Calu3 (cell line): ENCODE measurements around the gene ACACA. TPM values are rescaled to one million over a fixed set of nuclear protein-coding genes. Genes with fewer than 3 reads are reported as not detected.

ENCODE experiments used
- BruUV-seq: library from RNA; stranded (reverse); fragments of 400-500 nt; replicated peaks from 2 replicates; lab custom pipeline; 2021; lab: Mats Ljungman, UMichigan
- CTCF ChIA-PET: fragments of 300-600 bp; sonication (Branson Sonifier 250); formaldehyde crosslinking; loops from one replicate; lab custom pipeline; 2022; ENCODE audit warnings: antibody characterized with exemption; lab: Charles Lee
- DNase-seq: peaks from one replicate; pipeline ENCODE4 v3.0.0; 2022
- H3K27ac Mint-ChIP-seq: one replicate; pipeline ENCODE4 v1.8.0; 2022; ENCODE audit warnings: mixed read lengths; ENCODE audit not compliant: unreplicated experiment
- H3K27me3 Mint-ChIP-seq: one replicate; pipeline ENCODE4 v1.8.0; 2022; ENCODE audit warnings: mixed read lengths; ENCODE audit not compliant: unreplicated experiment
- H3K36me3 Mint-ChIP-seq: one replicate; pipeline ENCODE4 v1.8.0; 2022; ENCODE audit warnings: mild to moderate bottlenecking, moderate library complexity, mixed read lengths; ENCODE audit not compliant: insufficient read depth, unreplicated experiment
- H3K4me1 Mint-ChIP-seq: one replicate; pipeline ENCODE4 v1.8.0; 2022; ENCODE audit warnings: mild to moderate bottlenecking, low read depth, mixed read lengths; ENCODE audit not compliant: unreplicated experiment
- H3K4me3 Mint-ChIP-seq: one replicate; pipeline ENCODE4 v1.8.0; 2022; ENCODE audit warnings: mild to moderate bottlenecking, low read depth, moderate library complexity, mixed read lengths; ENCODE audit not compliant: unreplicated experiment
- H3K9me3 Mint-ChIP-seq: one replicate; pipeline ENCODE4 v1.8.0; 2022; ENCODE audit warnings: low read depth, mixed read lengths; ENCODE audit not compliant: unreplicated experiment
- intact Hi-C: fragments of 100-400 bp; cut with micrococcal nuclease; formaldehyde crosslinking; loops from one replicate; pipeline ENCODE4 v1.10.0; 2022; ENCODE audit not compliant: unreplicated experiment
- total RNA-seq: library from RNA; stranded (reverse); gene quantifications from 2 replicates; pipeline ENCODE4 v1.2.3, GENCODE V29; 2022
- TF ChIP-seq, protein P1 (sequence below): fragments of 200-600 bp; IDR thresholded peaks from one replicate; pipeline ENCODE4 v1.8.0; 2022; ENCODE audit warnings: antibody characterized with exemption; ENCODE audit not compliant: unreplicated experiment

The ACACA gene
- total RNA-seq, 1 experiment from 2014 or later, result 392 TPM

DNA sequence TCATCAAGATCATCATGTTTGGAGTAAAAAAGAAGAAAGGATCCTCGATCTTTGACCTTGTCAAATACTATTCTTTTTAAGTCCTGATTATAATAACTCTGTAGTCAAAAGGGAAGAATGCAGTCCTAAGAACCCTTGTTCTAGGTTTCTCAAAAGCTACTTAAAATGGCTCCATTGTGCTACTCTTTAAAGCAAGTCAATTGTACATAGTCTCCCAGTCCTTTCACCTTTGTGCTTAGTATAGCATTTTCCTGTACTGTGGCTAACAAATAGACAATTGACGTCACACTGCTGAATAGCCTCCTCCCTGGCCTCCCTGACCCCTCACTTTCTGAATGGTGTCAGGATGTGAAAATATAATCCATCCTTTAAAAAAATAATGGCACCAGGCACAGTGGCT lies 285.0 kb downstream of the ACACA start:
- peaks cover 59% of the 10 kb centered on the region for H3K36me3 Mint-ChIP-seq
- intact Hi-C loops, result no loop called here
- no peaks in the 10 kb centered on the region for H3K4me1 Mint-ChIP-seq
- no peaks in the 10 kb centered on the region for H3K9me3 Mint-ChIP-seq
- H3K4me3 Mint-ChIP-seq, result no peak overlapping the region
- BruUV-seq, result no TSS peak
- no peak overlapping the region for H3K27ac Mint-ChIP-seq
- CTCF ChIA-PET, result interaction anchor here (0.5 kb wide), 1 partner anchor 274 kb away, joined by 3 read pairs; no protein-coding TSS in a partner anchor
- H3K27me3 Mint-ChIP-seq, result no peaks in the 10 kb centered on the region
- no peak for DNase-seq
- TF ChIP-seq, protein P1, sequence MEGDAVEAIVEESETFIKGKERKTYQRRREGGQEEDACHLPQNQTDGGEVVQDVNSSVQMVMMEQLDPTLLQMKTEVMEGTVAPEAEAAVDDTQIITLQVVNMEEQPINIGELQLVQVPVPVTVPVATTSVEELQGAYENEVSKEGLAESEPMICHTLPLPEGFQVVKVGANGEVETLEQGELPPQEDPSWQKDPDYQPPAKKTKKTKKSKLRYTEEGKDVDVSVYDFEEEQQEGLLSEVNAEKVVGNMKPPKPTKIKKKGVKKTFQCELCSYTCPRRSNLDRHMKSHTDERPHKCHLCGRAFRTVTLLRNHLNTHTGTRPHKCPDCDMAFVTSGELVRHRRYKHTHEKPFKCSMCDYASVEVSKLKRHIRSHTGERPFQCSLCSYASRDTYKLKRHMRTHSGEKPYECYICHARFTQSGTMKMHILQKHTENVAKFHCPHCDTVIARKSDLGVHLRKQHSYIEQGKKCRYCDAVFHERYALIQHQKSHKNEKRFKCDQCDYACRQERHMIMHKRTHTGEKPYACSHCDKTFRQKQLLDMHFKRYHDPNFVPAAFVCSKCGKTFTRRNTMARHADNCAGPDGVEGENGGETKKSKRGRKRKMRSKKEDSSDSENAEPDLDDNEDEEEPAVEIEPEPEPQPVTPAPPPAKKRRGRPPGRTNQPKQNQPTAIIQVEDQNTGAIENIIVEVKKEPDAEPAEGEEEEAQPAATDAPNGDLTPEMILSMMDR, result no peak

DNA sequence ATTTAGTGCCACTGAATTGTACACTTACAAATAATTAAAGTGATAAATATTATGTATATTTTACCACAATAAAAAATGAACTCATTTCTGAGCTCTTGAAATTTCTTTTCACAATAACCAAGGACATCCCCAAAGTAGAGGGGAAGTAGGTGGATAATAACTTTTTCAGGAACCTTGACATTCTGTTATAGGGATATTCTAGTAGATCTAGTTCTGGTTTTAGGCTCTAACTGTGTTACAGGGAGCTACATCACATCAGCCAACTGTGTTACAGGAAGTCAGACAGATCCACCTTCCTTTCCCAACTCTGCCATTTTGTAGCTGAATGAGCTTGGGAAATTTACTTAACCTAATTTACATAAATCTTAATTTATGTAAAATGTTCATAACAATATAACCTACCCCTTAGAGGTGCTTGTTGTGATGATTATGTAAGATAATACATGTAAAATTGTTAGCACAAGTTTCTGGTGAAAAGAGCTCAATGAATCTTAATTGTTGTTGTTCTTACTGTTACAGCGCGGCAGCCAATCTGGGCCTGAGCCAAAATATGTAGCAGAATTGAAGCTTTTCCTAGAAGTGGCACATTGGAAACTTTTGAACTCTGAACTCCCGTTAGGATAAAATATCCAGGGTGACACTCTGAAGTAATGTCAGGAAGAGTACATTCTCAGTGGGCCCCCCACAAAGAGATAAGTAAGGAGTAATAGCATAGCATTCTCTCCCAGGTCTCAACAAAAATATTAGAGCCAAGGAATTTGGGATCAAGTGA lies 288.1 kb downstream of the ACACA start:
- DNase-seq, result no peak
- TF ChIP-seq, protein P1, result no peak
- CTCF ChIA-PET, result no interaction called here
- H3K4me3 Mint-ChIP-seq, result no peak overlapping the region
- BruUV-seq, result no TSS peak
- no peaks in the 10 kb centered on the region for H3K4me1 Mint-ChIP-seq
- no peaks in the 10 kb centered on the region for H3K27me3 Mint-ChIP-seq
- H3K9me3 Mint-ChIP-seq, result no peaks in the 10 kb centered on the region
- no peak overlapping the region for H3K27ac Mint-ChIP-seq
- intact Hi-C loops, result no loop called here
- peaks cover 54% of the 10 kb centered on the region for H3K36me3 Mint-ChIP-seq

DNA sequence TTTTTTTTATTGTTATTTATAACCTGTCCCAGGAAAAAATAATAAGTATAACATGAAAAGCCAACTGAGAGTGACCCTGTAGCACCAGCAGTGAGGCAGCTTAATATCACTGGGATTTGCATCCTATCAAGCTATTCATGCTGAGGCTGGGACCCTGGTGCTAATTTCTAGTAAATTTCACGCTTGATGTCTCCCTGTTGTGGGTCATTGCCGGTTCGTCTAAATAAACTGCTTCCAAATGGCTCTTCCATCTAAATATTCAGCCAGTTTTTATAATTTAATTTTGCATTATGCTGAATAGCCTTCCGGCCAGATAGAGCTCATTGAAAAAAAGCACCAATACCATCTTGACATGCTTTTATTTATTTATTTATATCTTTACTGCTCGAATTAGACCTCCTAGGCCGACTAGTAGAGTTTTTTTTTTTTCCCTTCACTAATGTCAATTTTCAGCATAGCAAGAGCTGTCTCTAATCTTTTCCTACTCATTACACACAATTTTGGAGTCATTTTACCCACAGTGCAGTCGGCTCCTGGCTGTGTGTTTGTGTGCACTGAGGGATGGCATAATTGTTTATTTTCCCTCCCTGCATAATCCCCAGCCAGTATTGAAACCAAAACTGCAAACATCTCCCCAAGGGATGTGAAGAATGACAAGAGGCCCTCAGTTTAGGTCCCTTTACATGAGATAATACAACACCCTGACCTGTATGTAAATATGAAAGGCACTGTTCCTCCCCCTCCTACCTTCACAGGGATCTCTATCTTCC lies 289.1 kb downstream of the ACACA start:
- CTCF ChIA-PET, result interaction anchor here (0.5 to 1.2 kb wide), 2 partner anchors 12 to 85 kb away, joined by 6 to 8 read pairs; no protein-coding TSS in a partner anchor
- intact Hi-C loops, result no loop called here
- Mint-ChIP-seq H3K9me3 (no peaks in the 10 kb centered on the region), H3K27ac (no peak overlapping the region), H3K4me1 (no peaks in the 10 kb centered on the region), H3K4me3 (no peak overlapping the region), H3K36me3 (peaks cover 61% of the 10 kb centered on the region), H3K27me3 (no peaks in the 10 kb centered on the region)
- BruUV-seq, result no TSS peak
- no peak for DNase-seq
- TF ChIP-seq, protein P1, result no peak

DNA sequence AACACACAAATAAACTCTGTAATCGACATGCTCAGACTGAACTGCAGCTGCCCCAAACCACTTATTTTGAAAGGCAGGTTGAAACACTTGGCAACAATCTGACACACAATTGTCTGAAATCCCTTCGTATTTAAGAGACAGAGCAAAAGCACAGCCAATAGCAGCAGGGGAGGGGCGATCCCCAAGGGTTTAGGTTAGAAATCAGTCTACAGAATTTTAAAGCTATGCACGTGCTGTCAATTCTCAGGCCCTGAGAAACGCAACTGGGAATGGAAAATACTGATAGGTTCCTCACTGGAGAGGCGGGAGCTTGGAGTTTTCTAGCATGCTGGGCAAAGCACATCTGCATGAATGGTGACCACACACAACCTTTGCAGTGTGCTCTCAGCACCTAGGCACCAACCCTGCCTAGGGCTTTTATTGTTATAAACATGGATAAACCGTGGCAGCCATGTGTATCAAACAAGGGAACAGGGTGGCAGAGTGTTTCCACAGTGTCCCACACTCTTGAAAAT lies 289.9 kb downstream of the ACACA start:
- TF ChIP-seq, protein P1, result no peak
- CTCF ChIA-PET, result interaction anchor here (1.2 kb wide), 1 partner anchor 11 kb away, joined by 8 read pairs; no protein-coding TSS in a partner anchor
- Mint-ChIP-seq H3K4me1 (no peaks in the 10 kb centered on the region), H3K27ac (no peak overlapping the region), H3K9me3 (no peaks in the 10 kb centered on the region), H3K4me3 (no peak overlapping the region), H3K27me3 (no peaks in the 10 kb centered on the region), H3K36me3 (peaks cover 59% of the 10 kb centered on the region)
- no peak for DNase-seq
- BruUV-seq, result no TSS peak
- intact Hi-C loops, result no loop called here
